Choroid plexus epithelial cell (primary cell): ENCODE data around the gene HSD11B1L.

ENCODE experiments used
- DNase-seq: peaks from one replicate; pipeline ENCODE4 v3.0.0-alpha.2; 2010; ENCODE audit warnings: low read depth
- H3K4me3 ChIP-seq: 2 replicates; pipeline ENCODE4 v1.5.1; 2011; ENCODE audit warnings: low read depth, mild to moderate bottlenecking, control low read depth, low read length, moderate library complexity
- TF ChIP-seq, protein P1 (sequence below): conservative IDR thresholded peaks from 2 replicates; pipeline ENCODE4 v1.5.1; 2011; ENCODE audit warnings: low read depth, mild to moderate bottlenecking, control low read depth, inconsistent platforms, low read length, moderate library complexity

The HSD11B1L gene

DNA sequence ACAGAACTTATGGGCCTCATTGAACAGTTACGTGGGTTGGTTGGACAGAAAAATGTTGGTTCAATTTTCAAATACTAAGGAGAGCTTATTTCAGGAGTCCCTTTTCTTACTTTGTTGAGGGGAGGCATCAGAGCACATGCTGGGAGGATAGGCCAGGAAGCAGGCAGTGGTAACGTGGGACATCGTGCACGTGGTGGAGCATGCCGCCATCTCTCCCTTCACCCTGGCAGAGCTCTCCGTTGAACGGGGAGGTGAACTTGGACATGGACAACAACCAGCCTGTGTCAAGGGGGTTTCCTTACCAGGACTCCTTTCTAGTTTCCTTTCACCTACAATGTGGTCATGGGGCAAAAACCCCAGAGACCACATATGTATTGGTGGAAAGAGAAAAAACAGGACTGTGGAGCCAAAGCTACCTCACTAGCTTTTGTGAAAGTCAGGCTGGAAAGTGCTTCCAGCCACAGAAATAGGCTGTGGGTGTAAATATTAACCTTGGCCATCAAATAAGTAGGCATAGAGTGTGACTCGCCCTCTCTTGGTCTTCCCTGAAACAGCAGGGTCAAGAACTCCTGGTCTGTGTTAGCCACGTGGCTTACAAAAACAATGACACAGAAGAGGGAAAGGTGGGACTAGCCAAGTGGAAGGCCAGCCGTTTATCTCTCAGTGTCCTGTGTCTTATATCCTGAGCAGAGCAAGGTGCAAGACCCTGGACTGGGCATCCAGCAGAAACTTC, 14.9 kb upstream of the HSD11B1L start:
- TF ChIP-seq, protein P1, sequence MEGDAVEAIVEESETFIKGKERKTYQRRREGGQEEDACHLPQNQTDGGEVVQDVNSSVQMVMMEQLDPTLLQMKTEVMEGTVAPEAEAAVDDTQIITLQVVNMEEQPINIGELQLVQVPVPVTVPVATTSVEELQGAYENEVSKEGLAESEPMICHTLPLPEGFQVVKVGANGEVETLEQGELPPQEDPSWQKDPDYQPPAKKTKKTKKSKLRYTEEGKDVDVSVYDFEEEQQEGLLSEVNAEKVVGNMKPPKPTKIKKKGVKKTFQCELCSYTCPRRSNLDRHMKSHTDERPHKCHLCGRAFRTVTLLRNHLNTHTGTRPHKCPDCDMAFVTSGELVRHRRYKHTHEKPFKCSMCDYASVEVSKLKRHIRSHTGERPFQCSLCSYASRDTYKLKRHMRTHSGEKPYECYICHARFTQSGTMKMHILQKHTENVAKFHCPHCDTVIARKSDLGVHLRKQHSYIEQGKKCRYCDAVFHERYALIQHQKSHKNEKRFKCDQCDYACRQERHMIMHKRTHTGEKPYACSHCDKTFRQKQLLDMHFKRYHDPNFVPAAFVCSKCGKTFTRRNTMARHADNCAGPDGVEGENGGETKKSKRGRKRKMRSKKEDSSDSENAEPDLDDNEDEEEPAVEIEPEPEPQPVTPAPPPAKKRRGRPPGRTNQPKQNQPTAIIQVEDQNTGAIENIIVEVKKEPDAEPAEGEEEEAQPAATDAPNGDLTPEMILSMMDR, result peak; percentile 55

DNA sequence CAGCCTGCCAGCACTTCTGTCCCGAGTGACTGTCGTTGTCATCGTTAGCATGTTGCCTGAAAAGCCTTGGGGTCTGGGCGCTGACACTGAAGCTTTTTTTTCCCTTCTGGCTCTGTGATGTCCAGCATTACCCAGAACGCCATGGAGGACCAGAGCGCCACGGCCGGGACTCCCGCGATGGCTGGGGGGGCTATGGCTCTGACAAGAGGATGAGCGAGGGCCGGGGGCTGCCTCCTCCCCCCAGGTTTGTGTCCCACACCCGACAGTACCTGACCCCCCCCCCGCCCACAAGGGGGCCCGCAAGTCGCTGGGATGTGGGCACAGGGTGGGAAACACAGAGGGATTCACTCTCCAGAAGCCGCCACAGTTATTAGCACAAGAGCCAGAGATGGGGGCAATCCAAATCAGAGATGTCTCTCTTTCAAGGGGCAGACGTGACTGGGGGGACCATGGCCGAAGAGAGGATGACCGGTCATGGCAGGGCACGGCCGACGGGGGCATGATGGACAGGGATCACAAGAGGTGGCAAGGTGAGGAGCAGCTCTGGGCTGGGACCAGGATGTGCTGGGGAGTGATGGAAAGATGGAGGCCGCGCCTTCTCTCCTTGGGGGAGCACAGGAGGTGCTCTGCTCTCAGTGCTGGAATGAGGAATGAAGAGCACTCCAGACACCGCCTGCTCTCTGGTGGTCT, 13.8 kb upstream of the HSD11B1L start:
- TF ChIP-seq, protein P1, result no peak
- no peak overlapping the region for H3K4me3 ChIP-seq

More for the DNA sequence above, 14.9 kb upstream of the HSD11B1L start:
- H3K4me3 ChIP-seq, result no peak overlapping the region
- peak; percentile 80 for DNase-seq

DNA sequence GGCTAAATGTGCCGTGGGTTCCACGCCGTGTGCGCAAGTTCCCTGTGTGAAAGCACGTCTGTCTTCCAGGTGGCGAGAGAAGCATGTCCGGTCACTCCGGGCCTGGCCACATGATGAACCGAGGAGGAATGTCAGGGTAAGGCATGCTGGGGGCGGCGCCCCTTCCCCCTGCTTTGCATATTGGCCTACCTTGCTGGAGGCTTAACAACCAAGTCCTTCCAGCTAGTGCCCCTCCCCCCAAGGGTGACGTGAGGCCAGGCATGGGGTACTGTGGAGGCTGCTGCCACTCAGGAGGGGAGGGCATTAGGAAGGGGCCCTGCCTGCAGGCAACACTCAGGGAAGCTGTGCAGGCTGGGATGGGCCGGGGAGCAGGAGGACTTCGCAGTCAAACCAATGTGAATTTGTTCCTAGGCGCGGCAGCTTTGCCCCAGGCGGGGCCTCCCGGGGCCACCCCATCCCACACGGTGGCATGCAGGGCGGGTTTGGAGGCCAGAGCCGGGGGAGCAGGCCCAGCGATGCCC, 13.0 kb upstream of the HSD11B1L start:
- TF ChIP-seq, protein P1, result no peak
- no peak overlapping the region for H3K4me3 ChIP-seq
- no peak for DNase-seq

More for the DNA sequence above, 13.8 kb upstream of the HSD11B1L start:
- no peak for DNase-seq

DNA sequence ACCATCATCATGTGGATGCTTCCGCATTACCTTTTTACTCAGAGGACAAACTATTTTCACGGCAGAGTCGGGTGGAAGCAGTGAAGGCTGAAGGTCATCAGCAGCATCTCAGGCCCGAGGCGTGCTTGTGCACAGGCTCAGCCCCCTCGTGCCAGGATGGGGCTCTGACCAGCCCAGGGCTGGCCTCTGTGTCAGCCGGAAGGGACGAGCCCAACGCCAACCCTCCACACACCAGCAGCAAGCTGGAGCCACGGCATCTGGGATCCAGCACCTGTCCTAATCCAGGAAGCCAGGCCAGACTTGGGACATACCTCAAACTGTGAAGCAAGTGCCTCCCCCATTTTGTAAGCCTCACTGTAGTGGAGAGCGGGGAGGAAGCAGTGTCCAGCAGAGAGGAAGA, 11.6 kb upstream of the HSD11B1L start:
- TF ChIP-seq, protein P1, result no peak
- DNase-seq, result no peak
- H3K4me3 ChIP-seq, result no peak overlapping the region

DNA sequence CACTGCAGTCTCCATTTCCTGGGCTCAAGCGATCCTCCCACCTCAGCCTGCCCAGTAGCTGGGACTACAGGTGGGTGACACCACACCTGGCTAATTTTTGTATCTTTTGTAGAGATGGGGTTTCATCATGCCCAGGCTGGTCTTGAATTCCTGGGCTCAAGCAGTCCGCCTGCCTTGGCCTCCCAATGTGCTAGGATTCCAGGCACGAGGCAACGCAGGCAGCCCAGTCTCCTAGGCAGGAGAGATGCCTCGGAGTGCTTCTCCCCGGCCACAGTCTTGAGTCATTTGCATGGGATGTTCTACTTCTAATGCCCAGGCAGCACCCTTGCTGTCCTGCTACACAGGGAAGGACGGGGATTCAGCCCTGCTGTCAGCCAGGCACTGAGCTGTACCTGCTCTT, 9.2 kb upstream of the HSD11B1L start:
- TF ChIP-seq, protein P1, result no peak
- no peak for DNase-seq
- no peak overlapping the region for H3K4me3 ChIP-seq

DNA sequence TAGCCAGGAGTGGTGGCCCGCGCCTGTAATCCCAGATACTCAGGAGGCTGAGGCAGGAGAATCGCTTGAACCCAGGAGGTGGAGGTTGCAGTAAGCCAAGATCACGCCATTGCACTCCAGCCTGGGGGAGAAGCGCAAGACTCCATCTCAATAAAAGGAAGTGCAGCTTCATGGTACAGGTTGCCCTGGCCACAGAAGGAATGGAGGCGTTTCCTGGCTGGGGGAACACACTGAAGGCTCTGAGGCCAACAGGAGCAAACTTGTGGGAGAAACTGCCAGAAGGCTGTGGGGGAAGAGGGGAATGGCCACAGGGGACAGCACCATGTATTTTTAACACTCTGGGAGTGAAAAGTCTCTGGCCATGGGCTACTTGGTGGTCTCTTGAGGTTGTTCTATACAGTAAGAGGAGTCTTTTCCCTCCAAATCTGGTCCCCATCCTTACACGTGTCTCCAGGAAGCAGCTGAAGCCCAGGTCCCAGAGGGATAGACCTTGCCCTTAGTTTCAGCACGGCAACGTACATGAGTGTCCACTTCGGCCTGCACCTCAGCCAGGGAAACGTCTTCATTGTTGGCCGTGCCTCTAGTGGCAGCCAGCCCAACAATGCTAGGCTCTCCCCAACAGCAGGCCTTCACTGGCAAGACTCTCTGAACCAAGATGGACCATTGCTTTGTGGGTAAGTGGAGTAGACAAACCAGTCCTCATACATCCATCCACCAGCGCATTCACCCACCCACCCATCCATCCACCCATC, 7.9 kb upstream of the HSD11B1L start:
- no peak for DNase-seq
- no peak overlapping the region for H3K4me3 ChIP-seq
- TF ChIP-seq, protein P1, result no peak
